Adipocyte (in vitro differentiated cells): Measurements from ENCODE around the gene ARHGEF33.

Source experiments
- DNase-seq: peaks from one replicate; pipeline ENCODE4 v3.0.0-alpha.2; 2015; ENCODE audit warnings: low read depth
- H3K27me3 ChIP-seq: replicated peaks from 2 replicates; pipeline ENCODE4 v1.7.0; 2013; ENCODE audit warnings: mild to moderate bottlenecking, low read length, moderate library complexity; ENCODE audit not compliant: control insufficient read depth, insufficient read depth
- H3K36me3 ChIP-seq: 2 replicates; pipeline ENCODE4 v1.7.0; 2013; ENCODE audit warnings: low read length, mild to moderate bottlenecking, moderate library complexity; ENCODE audit not compliant: control insufficient read depth, insufficient read depth, severe bottlenecking
- H3K4me1 ChIP-seq: 2 replicates; pipeline ENCODE4 v1.7.0; 2013; ENCODE audit warnings: mild to moderate bottlenecking, low read length, moderate library complexity; ENCODE audit not compliant: control insufficient read depth, insufficient read depth
- H3K4me3 ChIP-seq: 2 replicates; pipeline ENCODE4 v1.7.0; 2013; ENCODE audit warnings: mild to moderate bottlenecking, low read length, moderate library complexity
- H3K9ac ChIP-seq: 2 replicates; pipeline ENCODE4 v1.7.0; 2013; ENCODE audit warnings: mild to moderate bottlenecking, low read length, moderate library complexity
- H3K9me3 ChIP-seq: 2 replicates; pipeline ENCODE4 v1.7.0; 2013; ENCODE audit warnings: mild to moderate bottlenecking, low read length, moderate library complexity; ENCODE audit not compliant: control insufficient read depth

Gene ARHGEF33

GRCh38 chr2:38940746-38941145, 51.1 kb downstream of the ARHGEF33 start:
- no peak overlapping the region for H3K4me3 ChIP-seq
- no peak overlapping the region for H3K9ac ChIP-seq
- H3K27me3 ChIP-seq: no peaks in the 10 kb centered on the region
- H3K36me3 ChIP-seq: no peaks in the 10 kb centered on the region
- H3K4me1 ChIP-seq: peaks cover 7% of the 10 kb centered on the region
- H3K9me3 ChIP-seq: no peaks in the 10 kb centered on the region
- DNase-seq: no peak

- Histone ChIP-seq H3K36me3 (no peaks in the 10 kb centered on the region), H3K9me3 (no peaks in the 10 kb centered on the region), H3K4me3 (no peak overlapping the region), H3K27me3 (no peaks in the 10 kb centered on the region), H3K9ac (no peak overlapping the region), H3K4me1 (peaks cover 7% of the 10 kb centered on the region)
- no peak for DNase-seq
These were observed 54.1 kb downstream of the ARHGEF33 start for GRCh38 chr2:38943784-38944183.

GRCh38 chr2:38945372-38945771, 55.7 kb downstream of the ARHGEF33 start:
- Histone ChIP-seq H3K27me3 (no peaks in the 10 kb centered on the region), H3K9me3 (no peaks in the 10 kb centered on the region), H3K9ac (no peak overlapping the region), H3K4me3 (no peak overlapping the region), H3K36me3 (no peaks in the 10 kb centered on the region), H3K4me1 (peaks cover 7% of the 10 kb centered on the region)
- DNase-seq: no peak

GRCh38 chr2:38945911-38946310, 56.2 kb downstream of the ARHGEF33 start:
- Histone ChIP-seq H3K4me1 (peaks cover 7% of the 10 kb centered on the region), H3K27me3 (no peaks in the 10 kb centered on the region), H3K9me3 (no peaks in the 10 kb centered on the region), H3K9ac (no peak overlapping the region), H3K4me3 (no peak overlapping the region), H3K36me3 (no peaks in the 10 kb centered on the region)
- no peak for DNase-seq

GRCh38 chr2:38947241-38948239, 57.9 kb downstream of the ARHGEF33 start:
- Histone ChIP-seq H3K27me3 (no peaks in the 10 kb centered on the region), H3K9me3 (no peaks in the 10 kb centered on the region), H3K4me3 (no peak overlapping the region), H3K9ac (no peak overlapping the region), H3K4me1 (peaks cover 7% of the 10 kb centered on the region), H3K36me3 (no peaks in the 10 kb centered on the region)
- DNase-seq: peak; percentile 80

GRCh38 chr2:38948387-38948882, 58.8 kb downstream of the ARHGEF33 start:
- Histone ChIP-seq H3K9me3 (no peaks in the 10 kb centered on the region), H3K27me3 (no peaks in the 10 kb centered on the region), H3K4me1 (peaks cover 7% of the 10 kb centered on the region), H3K4me3 (no peak overlapping the region), H3K9ac (no peak overlapping the region), H3K36me3 (no peaks in the 10 kb centered on the region)
- no peak for DNase-seq

GRCh38 chr2:38948995-38949394, 59.3 kb downstream of the ARHGEF33 start:
- Histone ChIP-seq H3K4me3 (no peak overlapping the region), H3K4me1 (peaks cover 7% of the 10 kb centered on the region), H3K27me3 (no peaks in the 10 kb centered on the region), H3K9me3 (no peaks in the 10 kb centered on the region), H3K36me3 (no peaks in the 10 kb centered on the region), H3K9ac (no peak overlapping the region)
- DNase-seq: no peak

GRCh38 chr2:38951766-38952165, 62.1 kb downstream of the ARHGEF33 start:
- Histone ChIP-seq H3K4me3 (no peak overlapping the region), H3K9me3 (no peaks in the 10 kb centered on the region), H3K4me1 (no peaks in the 10 kb centered on the region), H3K27me3 (no peaks in the 10 kb centered on the region), H3K9ac (no peak overlapping the region), H3K36me3 (no peaks in the 10 kb centered on the region)
- DNase-seq: no peak

GRCh38 chr2:38957972-38958371, 68.3 kb downstream of the ARHGEF33 start:
- Histone ChIP-seq H3K9ac (no peak overlapping the region), H3K4me3 (no peak overlapping the region), H3K36me3 (no peaks in the 10 kb centered on the region), H3K9me3 (no peaks in the 10 kb centered on the region), H3K27me3 (no peaks in the 10 kb centered on the region), H3K4me1 (no peaks in the 10 kb centered on the region)
- DNase-seq: no peak

GRCh38 chr2:38959466-38959865, 69.8 kb downstream of the ARHGEF33 start:
- Histone ChIP-seq H3K27me3 (no peaks in the 10 kb centered on the region), H3K36me3 (no peaks in the 10 kb centered on the region), H3K9ac (no peak overlapping the region), H3K4me3 (no peak overlapping the region), H3K4me1 (no peaks in the 10 kb centered on the region), H3K9me3 (no peaks in the 10 kb centered on the region)
- DNase-seq: no peak

- H3K27me3 ChIP-seq: no peaks in the 10 kb centered on the region
- H3K36me3 ChIP-seq: no peaks in the 10 kb centered on the region
- H3K4me1 ChIP-seq: no peaks in the 10 kb centered on the region
- H3K9ac ChIP-seq: peak overlapping the region; percentile 65
- peak; percentile 7 for DNase-seq
- H3K9me3 ChIP-seq: no peaks in the 10 kb centered on the region
- H3K4me3 ChIP-seq: peak overlapping the region; percentile 74
These were observed 70.4 kb downstream of the ARHGEF33 start for GRCh38 chr2:38959938-38960608.
